ENCODE measurements around the gene CDH23.

Gene CDH23

GRCh38 chr10:71576842-71577241 lies 180.1 kb downstream of the CDH23 start:
- no peak overlapping the region for H3K4me3 ChIP-seq (ENCODE audit: low read length)
- no peaks in the 10 kb centered on the region for H3K9me3 ChIP-seq (replicated peaks; ENCODE audit: insufficient read depth, low read length)
- no peak for DNase-seq

DNA sequence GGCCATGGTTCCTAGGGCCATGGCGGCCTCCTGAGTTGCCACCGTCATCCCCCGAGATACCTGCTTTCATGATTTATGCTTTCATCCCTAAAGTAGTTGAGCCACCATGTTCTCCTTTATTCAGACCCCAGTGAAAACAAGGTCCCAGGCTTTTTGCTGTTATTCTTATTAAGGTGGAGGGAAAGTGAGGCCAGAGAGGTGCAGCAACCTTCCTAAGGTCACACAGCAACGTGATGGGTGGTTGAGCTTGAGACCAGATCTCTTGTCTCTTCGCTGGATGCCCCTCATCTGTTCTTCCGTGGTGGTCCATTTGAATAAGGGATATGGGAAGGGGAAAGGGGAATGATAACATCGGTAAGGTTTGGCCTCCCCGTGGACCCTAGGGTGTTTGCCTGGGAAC lies 180.6 kb downstream of the CDH23 start:
- Histone ChIP-seq H3K27ac (ENCODE audit: low read length) (no peak overlapping the region), H3K9ac (ENCODE audit: low read length) (no peak overlapping the region), H3K9me3 (replicated peaks; ENCODE audit: insufficient read depth, low read length) (no peaks in the 10 kb centered on the region), H3K4me1 (ENCODE audit: low read length) (no peaks in the 10 kb centered on the region), H4K20me1 (ENCODE audit: insufficient read depth, low read length) (no peaks in the 10 kb centered on the region), H3K9me2 (replicated peaks; ENCODE audit: insufficient read depth, low read length) (no peaks in the 10 kb centered on the region), H2AFZ (ENCODE audit: low read length) (no peak overlapping the region), H3K79me2 (ENCODE audit: low read length) (no peaks in the 10 kb centered on the region), H3K27me3 (replicated peaks; ENCODE audit: insufficient read depth, low read length) (peaks cover 77% of the 10 kb centered on the region), H3K36me3 (replicated peaks; ENCODE audit: insufficient read depth, low read length) (no peaks in the 10 kb centered on the region), H3F3A (ENCODE audit: insufficient read depth, low read length) (no peaks in the 10 kb centered on the region), H3K4me3 (ENCODE audit: low read length) (no peak overlapping the region), H3K4me2 (ENCODE audit: low read depth, low read length) (no peak overlapping the region)
- TF ChIP-seq, protein P1, sequence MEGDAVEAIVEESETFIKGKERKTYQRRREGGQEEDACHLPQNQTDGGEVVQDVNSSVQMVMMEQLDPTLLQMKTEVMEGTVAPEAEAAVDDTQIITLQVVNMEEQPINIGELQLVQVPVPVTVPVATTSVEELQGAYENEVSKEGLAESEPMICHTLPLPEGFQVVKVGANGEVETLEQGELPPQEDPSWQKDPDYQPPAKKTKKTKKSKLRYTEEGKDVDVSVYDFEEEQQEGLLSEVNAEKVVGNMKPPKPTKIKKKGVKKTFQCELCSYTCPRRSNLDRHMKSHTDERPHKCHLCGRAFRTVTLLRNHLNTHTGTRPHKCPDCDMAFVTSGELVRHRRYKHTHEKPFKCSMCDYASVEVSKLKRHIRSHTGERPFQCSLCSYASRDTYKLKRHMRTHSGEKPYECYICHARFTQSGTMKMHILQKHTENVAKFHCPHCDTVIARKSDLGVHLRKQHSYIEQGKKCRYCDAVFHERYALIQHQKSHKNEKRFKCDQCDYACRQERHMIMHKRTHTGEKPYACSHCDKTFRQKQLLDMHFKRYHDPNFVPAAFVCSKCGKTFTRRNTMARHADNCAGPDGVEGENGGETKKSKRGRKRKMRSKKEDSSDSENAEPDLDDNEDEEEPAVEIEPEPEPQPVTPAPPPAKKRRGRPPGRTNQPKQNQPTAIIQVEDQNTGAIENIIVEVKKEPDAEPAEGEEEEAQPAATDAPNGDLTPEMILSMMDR (IDR thresholded peaks at IDR 0.05; ENCODE audit: low read length) = no peak
- TF ChIP-seq EZH2 (optimal IDR thresholded peaks at IDR 0.05; ENCODE audit: low read depth, low read length) (no peak), EZH2phosphoT487 (IDR thresholded peaks at IDR 0.05; ENCODE audit: low read length) (no peak)
- no peak for DNase-seq

More at GRCh38 chr10:71576842-71577241, 180.1 kb downstream of the CDH23 start:
- no peak overlapping the region for H3K27ac ChIP-seq (ENCODE audit: low read length)
- H3K27me3 ChIP-seq (replicated peaks; ENCODE audit: insufficient read depth, low read length) = peaks cover 76% of the 10 kb centered on the region
- no peaks in the 10 kb centered on the region for H3K9me2 ChIP-seq (replicated peaks; ENCODE audit: insufficient read depth, low read length)
- no peak overlapping the region for H3K9ac ChIP-seq (ENCODE audit: low read length)
- no peak overlapping the region for H2AFZ ChIP-seq (ENCODE audit: low read length)
- no peaks in the 10 kb centered on the region for H3K4me1 ChIP-seq (ENCODE audit: low read length)
- H3F3A ChIP-seq (ENCODE audit: insufficient read depth, low read length) = no peaks in the 10 kb centered on the region
- H3K36me3 ChIP-seq (replicated peaks; ENCODE audit: insufficient read depth, low read length) = no peaks in the 10 kb centered on the region
- TF ChIP-seq, protein P1 (IDR thresholded peaks at IDR 0.05; ENCODE audit: low read length) = no peak
- TF ChIP-seq EZH2 (optimal IDR thresholded peaks at IDR 0.05; ENCODE audit: low read depth, low read length) (no peak), EZH2phosphoT487 (IDR thresholded peaks at IDR 0.05; ENCODE audit: low read length) (no peak)
- no peaks in the 10 kb centered on the region for H3K79me2 ChIP-seq (ENCODE audit: low read length)
- no peak overlapping the region for H3K4me2 ChIP-seq (ENCODE audit: low read depth, low read length)
- H4K20me1 ChIP-seq (ENCODE audit: insufficient read depth, low read length) = no peaks in the 10 kb centered on the region

DNA sequence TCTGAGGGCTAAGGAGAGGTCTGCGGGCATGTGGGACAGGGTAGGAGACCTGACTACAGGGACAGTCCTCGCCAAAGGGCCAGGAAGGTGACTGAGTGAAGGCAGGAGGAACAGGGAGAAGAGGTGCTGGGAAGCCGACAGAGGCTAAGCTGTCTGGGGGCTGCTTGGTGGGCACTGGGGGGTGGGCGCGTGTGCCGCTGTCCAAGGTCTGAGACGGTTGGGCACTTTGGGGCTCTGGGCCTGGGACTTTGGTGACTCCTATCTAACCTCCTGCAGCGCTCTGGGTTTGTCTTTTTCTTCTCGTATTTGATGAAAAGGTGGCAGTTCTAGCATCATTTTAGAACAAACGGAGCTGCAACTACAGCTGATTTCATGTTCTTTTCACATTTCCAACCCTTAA lies 181.3 kb downstream of the CDH23 start:
- H3K79me2 ChIP-seq (ENCODE audit: low read length) = no peaks in the 10 kb centered on the region
- no peaks in the 10 kb centered on the region for H3K9me2 ChIP-seq (replicated peaks; ENCODE audit: insufficient read depth, low read length)
- H3K9me3 ChIP-seq (replicated peaks; ENCODE audit: insufficient read depth, low read length) = no peaks in the 10 kb centered on the region
- no peak for TF ChIP-seq EZH2phosphoT487 (IDR thresholded peaks at IDR 0.05; ENCODE audit: low read length)
- TF ChIP-seq EZH2 (optimal IDR thresholded peaks at IDR 0.05; ENCODE audit: low read depth, low read length) = no peak
- TF ChIP-seq, protein P1 (IDR thresholded peaks at IDR 0.05; ENCODE audit: low read length) = no peak
- no peak overlapping the region for H3K4me2 ChIP-seq (ENCODE audit: low read depth, low read length)
- H3K4me1 ChIP-seq (ENCODE audit: low read length) = no peaks in the 10 kb centered on the region
- H3F3A ChIP-seq (ENCODE audit: insufficient read depth, low read length) = no peaks in the 10 kb centered on the region
- no peaks in the 10 kb centered on the region for H4K20me1 ChIP-seq (ENCODE audit: insufficient read depth, low read length)
- no peak for DNase-seq
- H3K36me3 ChIP-seq (replicated peaks; ENCODE audit: insufficient read depth, low read length) = no peaks in the 10 kb centered on the region
- H2AFZ ChIP-seq (ENCODE audit: low read length) = no peak overlapping the region
- H3K27ac ChIP-seq (ENCODE audit: low read length) = no peak overlapping the region
- no peak overlapping the region for H3K9ac ChIP-seq (ENCODE audit: low read length)
- H3K27me3 ChIP-seq (replicated peaks; ENCODE audit: insufficient read depth, low read length) = peaks cover 77% of the 10 kb centered on the region
- no peak overlapping the region for H3K4me3 ChIP-seq (ENCODE audit: low read length)

Measured in MM.1S (cell line).